ENCODE data around the gene KCNJ5. TPM values are rescaled to one million over a fixed set of nuclear protein-coding genes. Genes with fewer than 3 reads are reported as not detected.

KCNJ5 gene
- total RNA-seq, 1 experiment from 2014 or later: 0.22 TPM

GRCh38 chr11:128943428-128943976 lies 52.3 kb downstream of the KCNJ5 start:
- Mint-ChIP-seq H3K4me3 (no peak overlapping the region), H3K27ac (no peak overlapping the region), H3K4me1 (no peaks in the 10 kb centered on the region), H3K36me3 (no peaks in the 10 kb centered on the region), H3K27me3 (ENCODE audit: low read depth) (peaks cover 30% of the 10 kb centered on the region), H3K9me3 (no peaks in the 10 kb centered on the region)
- TF ChIP-seq, protein P1, sequence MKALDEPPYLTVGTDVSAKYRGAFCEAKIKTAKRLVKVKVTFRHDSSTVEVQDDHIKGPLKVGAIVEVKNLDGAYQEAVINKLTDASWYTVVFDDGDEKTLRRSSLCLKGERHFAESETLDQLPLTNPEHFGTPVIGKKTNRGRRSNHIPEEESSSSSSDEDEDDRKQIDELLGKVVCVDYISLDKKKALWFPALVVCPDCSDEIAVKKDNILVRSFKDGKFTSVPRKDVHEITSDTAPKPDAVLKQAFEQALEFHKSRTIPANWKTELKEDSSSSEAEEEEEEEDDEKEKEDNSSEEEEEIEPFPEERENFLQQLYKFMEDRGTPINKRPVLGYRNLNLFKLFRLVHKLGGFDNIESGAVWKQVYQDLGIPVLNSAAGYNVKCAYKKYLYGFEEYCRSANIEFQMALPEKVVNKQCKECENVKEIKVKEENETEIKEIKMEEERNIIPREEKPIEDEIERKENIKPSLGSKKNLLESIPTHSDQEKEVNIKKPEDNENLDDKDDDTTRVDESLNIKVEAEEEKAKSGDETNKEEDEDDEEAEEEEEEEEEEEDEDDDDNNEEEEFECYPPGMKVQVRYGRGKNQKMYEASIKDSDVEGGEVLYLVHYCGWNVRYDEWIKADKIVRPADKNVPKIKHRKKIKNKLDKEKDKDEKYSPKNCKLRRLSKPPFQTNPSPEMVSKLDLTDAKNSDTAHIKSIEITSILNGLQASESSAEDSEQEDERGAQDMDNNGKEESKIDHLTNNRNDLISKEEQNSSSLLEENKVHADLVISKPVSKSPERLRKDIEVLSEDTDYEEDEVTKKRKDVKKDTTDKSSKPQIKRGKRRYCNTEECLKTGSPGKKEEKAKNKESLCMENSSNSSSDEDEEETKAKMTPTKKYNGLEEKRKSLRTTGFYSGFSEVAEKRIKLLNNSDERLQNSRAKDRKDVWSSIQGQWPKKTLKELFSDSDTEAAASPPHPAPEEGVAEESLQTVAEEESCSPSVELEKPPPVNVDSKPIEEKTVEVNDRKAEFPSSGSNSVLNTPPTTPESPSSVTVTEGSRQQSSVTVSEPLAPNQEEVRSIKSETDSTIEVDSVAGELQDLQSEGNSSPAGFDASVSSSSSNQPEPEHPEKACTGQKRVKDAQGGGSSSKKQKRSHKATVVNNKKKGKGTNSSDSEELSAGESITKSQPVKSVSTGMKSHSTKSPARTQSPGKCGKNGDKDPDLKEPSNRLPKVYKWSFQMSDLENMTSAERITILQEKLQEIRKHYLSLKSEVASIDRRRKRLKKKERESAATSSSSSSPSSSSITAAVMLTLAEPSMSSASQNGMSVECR (CRISPR knock-in tag; IDR thresholded peaks at IDR 0.05; ENCODE audit: borderline replicate concordance): no peak
- TF ChIP-seq EMX1 (CRISPR knock-in tag; IDR thresholded peaks at IDR 0.05) (no peak), ESRRA (CRISPR knock-in tag; IDR thresholded peaks at IDR 0.05; ENCODE audit: borderline replicate concordance) (no peak), ZNF138 (CRISPR knock-in tag; conservative IDR thresholded peaks at IDR 0.05) (no peak), ATF6 (CRISPR knock-in tag; IDR thresholded peaks at IDR 0.05) (no peak), ZNF317 (CRISPR knock-in tag; IDR thresholded peaks at IDR 0.05; ENCODE audit: borderline replicate concordance, low read depth) (no peak), E2F4 (CRISPR knock-in tag; IDR thresholded peaks at IDR 0.05; ENCODE audit: borderline replicate concordance, low read depth) (no peak), CDX4 (CRISPR knock-in tag; IDR thresholded peaks at IDR 0.05; ENCODE audit: borderline replicate concordance) (no peak), RORB (CRISPR knock-in tag; IDR thresholded peaks at IDR 0.05) (no peak), MYBL2 (CRISPR knock-in tag; IDR thresholded peaks at IDR 0.05) (no peak), ETV6 (CRISPR knock-in tag; IDR thresholded peaks at IDR 0.05) (no peak), ZNF671 (CRISPR knock-in tag; IDR thresholded peaks at IDR 0.05) (no peak), TCF7 (CRISPR knock-in tag; IDR thresholded peaks at IDR 0.05; ENCODE audit: low read depth) (no peak), FOXK1 (CRISPR knock-in tag; IDR thresholded peaks at IDR 0.05) (no peak)
- TF ChIP-seq, protein P2, sequence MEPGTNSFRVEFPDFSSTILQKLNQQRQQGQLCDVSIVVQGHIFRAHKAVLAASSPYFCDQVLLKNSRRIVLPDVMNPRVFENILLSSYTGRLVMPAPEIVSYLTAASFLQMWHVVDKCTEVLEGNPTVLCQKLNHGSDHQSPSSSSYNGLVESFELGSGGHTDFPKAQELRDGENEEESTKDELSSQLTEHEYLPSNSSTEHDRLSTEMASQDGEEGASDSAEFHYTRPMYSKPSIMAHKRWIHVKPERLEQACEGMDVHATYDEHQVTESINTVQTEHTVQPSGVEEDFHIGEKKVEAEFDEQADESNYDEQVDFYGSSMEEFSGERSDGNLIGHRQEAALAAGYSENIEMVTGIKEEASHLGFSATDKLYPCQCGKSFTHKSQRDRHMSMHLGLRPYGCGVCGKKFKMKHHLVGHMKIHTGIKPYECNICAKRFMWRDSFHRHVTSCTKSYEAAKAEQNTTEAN (CRISPR knock-in tag; IDR thresholded peaks at IDR 0.05): no peak
- TF ChIP-seq, protein P3, sequence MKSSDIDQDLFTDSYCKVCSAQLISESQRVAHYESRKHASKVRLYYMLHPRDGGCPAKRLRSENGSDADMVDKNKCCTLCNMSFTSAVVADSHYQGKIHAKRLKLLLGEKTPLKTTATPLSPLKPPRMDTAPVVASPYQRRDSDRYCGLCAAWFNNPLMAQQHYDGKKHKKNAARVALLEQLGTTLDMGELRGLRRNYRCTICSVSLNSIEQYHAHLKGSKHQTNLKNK (CRISPR knock-in tag; IDR thresholded peaks at IDR 0.05): no peak
- TF ChIP-seq, protein P4, sequence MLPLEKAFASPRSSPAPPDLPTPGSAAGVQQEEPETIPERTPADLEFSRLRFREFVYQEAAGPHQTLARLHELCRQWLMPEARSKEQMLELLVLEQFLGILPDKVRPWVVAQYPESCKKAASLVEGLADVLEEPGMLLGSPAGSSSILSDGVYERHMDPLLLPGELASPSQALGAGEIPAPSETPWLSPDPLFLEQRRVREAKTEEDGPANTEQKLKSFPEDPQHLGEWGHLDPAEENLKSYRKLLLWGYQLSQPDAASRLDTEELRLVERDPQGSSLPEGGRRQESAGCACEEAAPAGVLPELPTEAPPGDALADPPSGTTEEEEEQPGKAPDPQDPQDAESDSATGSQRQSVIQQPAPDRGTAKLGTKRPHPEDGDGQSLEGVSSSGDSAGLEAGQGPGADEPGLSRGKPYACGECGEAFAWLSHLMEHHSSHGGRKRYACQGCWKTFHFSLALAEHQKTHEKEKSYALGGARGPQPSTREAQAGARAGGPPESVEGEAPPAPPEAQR (CRISPR knock-in tag; IDR thresholded peaks at IDR 0.05): no peak
- ATAC-seq (no peak), DNase-seq (ENCODE audit: low spot score) (no peak)
- ChIA-PET POLR2A (no interaction called here), CTCF (interaction anchor here (0.7 to 2.1 kb wide), 7 partner anchors 13 to 125 kb away, joined by 3 to 14 read pairs (median 6); no protein-coding TSS in a partner anchor)

All from WTC11 (cell line).